Loucy (cell line): ENCODE results near the gene ZNF738.

ENCODE experiments used
- EZH2phosphoT487 ChIP-seq: fragments of 200-600 bp; IDR thresholded peaks from 2 replicates; pipeline ENCODE4 v1.6.1; 2018; ENCODE audit warnings: antibody characterized with exemption, mild to moderate bottlenecking, moderate library complexity, borderline replicate concordance
- TF ChIP-seq, protein P1 (sequence below): fragments of 200-600 bp; sonication (generic); conservative IDR thresholded peaks from 2 replicates; pipeline ENCODE4 v1.5.1; 2014; ENCODE audit warnings: mild to moderate bottlenecking, antibody characterized with exemption, low read length

DNA sequence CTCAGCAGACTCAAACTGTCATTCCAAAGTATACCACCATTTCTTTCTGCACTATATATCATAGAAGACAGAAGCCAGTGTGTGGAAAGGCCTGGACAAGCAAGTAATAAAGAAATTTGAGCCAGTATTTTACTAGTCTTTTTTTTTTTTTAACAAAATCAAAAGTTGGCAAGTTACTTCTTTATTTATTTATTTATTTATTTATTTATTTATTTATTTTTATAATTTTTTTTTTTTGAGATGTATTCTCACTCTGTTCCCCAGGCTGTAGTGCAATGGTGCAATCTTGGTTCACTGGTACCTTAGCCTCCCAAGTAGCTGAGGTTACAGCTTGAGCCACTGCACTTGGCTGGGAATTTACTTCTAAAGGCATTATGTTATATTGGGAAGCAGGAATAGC lies 63.4 kb downstream of the ZNF738 start:
- TF ChIP-seq, protein P1, sequence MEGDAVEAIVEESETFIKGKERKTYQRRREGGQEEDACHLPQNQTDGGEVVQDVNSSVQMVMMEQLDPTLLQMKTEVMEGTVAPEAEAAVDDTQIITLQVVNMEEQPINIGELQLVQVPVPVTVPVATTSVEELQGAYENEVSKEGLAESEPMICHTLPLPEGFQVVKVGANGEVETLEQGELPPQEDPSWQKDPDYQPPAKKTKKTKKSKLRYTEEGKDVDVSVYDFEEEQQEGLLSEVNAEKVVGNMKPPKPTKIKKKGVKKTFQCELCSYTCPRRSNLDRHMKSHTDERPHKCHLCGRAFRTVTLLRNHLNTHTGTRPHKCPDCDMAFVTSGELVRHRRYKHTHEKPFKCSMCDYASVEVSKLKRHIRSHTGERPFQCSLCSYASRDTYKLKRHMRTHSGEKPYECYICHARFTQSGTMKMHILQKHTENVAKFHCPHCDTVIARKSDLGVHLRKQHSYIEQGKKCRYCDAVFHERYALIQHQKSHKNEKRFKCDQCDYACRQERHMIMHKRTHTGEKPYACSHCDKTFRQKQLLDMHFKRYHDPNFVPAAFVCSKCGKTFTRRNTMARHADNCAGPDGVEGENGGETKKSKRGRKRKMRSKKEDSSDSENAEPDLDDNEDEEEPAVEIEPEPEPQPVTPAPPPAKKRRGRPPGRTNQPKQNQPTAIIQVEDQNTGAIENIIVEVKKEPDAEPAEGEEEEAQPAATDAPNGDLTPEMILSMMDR: no peak
- no peak for TF ChIP-seq EZH2phosphoT487
